ENCODE measurements around the gene LTBP3.
"Not testable (repeated sequence)": the region's sequence is repeated elsewhere in the genome, so short reads cannot be mapped to it uniquely, and the experiment has no call there.

Gene LTBP3

GRCh38 chr11:65536412-65537295, 21.5 kb downstream of the LTBP3 start:
- no peak for DNase-seq (ENCODE audit: low read depth)

- no peak for DNase-seq (ENCODE audit: low read depth)
Observed at GRCh38 chr11:65535102-65535501, 23.1 kb downstream of the LTBP3 start.

- DNase-seq (ENCODE audit: low read depth), result no peak
Observed at GRCh38 chr11:65532388-65533064, 25.6 kb downstream of the LTBP3 start.

- DNase-seq (ENCODE audit: low read depth), result no peak
Observed at GRCh38 chr11:65530157-65530496, 28.0 kb downstream of the LTBP3 start.

- no peak for DNase-seq (ENCODE audit: low read depth)
Observed at GRCh38 chr11:65529475-65530156, 28.5 kb downstream of the LTBP3 start.

GRCh38 chr11:65528819-65529350, 29.3 kb downstream of the LTBP3 start:
- DNase-seq (ENCODE audit: low read depth), result no peak

GRCh38 chr11:65526744-65527143, 31.4 kb downstream of the LTBP3 start:
- no peak for DNase-seq (ENCODE audit: low read depth)

GRCh38 chr11:65525546-65526480, 32.3 kb downstream of the LTBP3 start:
- no peak for DNase-seq (ENCODE audit: low read depth)

- peak; percentile 79 for DNase-seq (ENCODE audit: low read depth)
Observed at GRCh38 chr11:65524741-65525545, 33.2 kb downstream of the LTBP3 start, which contains the start of gene SCYL1. Gene SCYL1, plus strand, starts transcription at chr11:65525083. Its CDS starts 71 bp downstream, at chr11:65525154.

GRCh38 chr11:65524014-65524740, 34.0 kb downstream of the LTBP3 start:
- no peak for DNase-seq (ENCODE audit: low read depth)

GRCh38 chr11:65523631-65523968, 34.6 kb downstream of the LTBP3 start:
- DNase-seq (ENCODE audit: low read depth), result not testable (repeated sequence)

- not testable (repeated sequence) for DNase-seq (ENCODE audit: low read depth)
Observed at GRCh38 chr11:65522718-65523630, 35.2 kb downstream of the LTBP3 start.

GRCh38 chr11:65521777-65522521, 36.2 kb downstream of the LTBP3 start:
- not testable (repeated sequence) for DNase-seq (ENCODE audit: low read depth)

GRCh38 chr11:65518941-65519549, 39.1 kb downstream of the LTBP3 start:
- not testable (repeated sequence) for DNase-seq (ENCODE audit: low read depth)

GRCh38 chr11:65516135-65516968, 41.8 kb downstream of the LTBP3 start:
- DNase-seq (ENCODE audit: low read depth), result no peak

GRCh38 chr11:65512311-65512710, 45.8 kb downstream of the LTBP3 start:
- DNase-seq (ENCODE audit: low read depth), result not testable (repeated sequence)
